ENCODE measurements around the gene OLFM3.

Gene OLFM3

DNA sequence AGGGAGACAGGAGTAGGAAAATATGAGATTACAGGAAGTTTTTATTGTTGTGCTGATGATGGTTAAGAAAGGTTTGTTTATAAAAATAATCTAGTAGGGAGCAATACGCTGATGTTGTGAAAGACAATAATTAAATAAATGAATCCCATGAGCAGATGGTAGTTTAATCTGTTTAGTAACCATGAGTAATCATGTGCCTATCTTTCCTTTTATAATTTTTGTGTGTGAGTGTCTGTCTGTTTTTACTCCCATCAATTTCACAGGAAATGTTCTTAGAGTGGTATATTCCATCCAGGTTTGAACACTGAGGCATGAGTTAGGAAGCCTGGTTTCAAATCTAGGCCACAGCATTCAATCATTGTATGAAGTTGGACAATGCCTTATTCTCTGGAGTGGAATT is 180.5 kb downstream of the OLFM3 start:
- no peak overlapping the region for H3K4me3 ChIP-seq (ENCODE audit: low read length in 2 of 2)
- H3K4me1 ChIP-seq (ENCODE audit: control insufficient read depth, insufficient read depth, low read length): no peaks in the 10 kb centered on the region
- H3K9me3 ChIP-seq (ENCODE audit: control insufficient read depth in 2 of 2, low read length in 2 of 2): no peaks in the 10 kb centered on the region
- no peaks in the 10 kb centered on the region for H3K27me3 ChIP-seq (ENCODE audit: control insufficient read depth in 1 of 2, insufficient read depth in 2 of 2, low read length in 2 of 2)
- no peak overlapping the region for H3K27ac ChIP-seq (ENCODE audit: low read length)
- no peaks in the 10 kb centered on the region for H3K36me3 ChIP-seq (ENCODE audit: control insufficient read depth in 2 of 2, insufficient read depth in 2 of 2, low read length in 2 of 2)
- H3K9ac ChIP-seq (ENCODE audit: low read length in 2 of 2): no peak overlapping the region

DNA sequence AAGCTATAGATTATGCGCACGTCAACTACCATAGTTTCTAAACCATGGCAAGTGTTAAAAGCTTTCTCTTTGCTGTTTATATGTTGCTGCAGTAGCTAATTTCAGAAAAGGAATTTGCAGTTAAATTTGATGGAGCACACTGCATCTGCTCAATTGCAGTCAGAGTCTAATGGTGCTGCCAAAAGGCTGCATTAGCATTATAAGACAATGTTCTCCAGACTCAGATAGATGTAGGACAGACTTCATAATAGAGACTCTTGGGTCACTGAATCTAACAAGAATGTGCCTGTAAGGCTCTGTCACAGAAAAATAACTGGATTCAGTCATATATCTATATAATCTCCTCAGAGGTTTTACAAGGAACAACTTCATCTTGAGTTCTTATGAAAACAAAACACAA is 198.3 kb downstream of the OLFM3 start:
- Histone ChIP-seq H3K4me3 (ENCODE audit: low read length in 2 of 2) (no peak overlapping the region), H3K27ac (ENCODE audit: low read length) (no peak overlapping the region), H3K9me3 (ENCODE audit: control insufficient read depth in 2 of 2, low read length in 2 of 2) (no peaks in the 10 kb centered on the region), H3K4me1 (ENCODE audit: control insufficient read depth, insufficient read depth, low read length) (no peaks in the 10 kb centered on the region), H3K36me3 (ENCODE audit: control insufficient read depth in 2 of 2, insufficient read depth in 2 of 2, low read length in 2 of 2) (no peaks in the 10 kb centered on the region), H3K9ac (ENCODE audit: low read length in 2 of 2) (no peak overlapping the region), H3K27me3 (ENCODE audit: control insufficient read depth in 1 of 2, insufficient read depth in 2 of 2, low read length in 2 of 2) (no peaks in the 10 kb centered on the region)

- H3K27ac ChIP-seq (ENCODE audit: low read length): no peak overlapping the region
- no peaks in the 10 kb centered on the region for H3K27me3 ChIP-seq (ENCODE audit: control insufficient read depth in 1 of 2, insufficient read depth in 2 of 2, low read length in 2 of 2)
- no peaks in the 10 kb centered on the region for H3K4me1 ChIP-seq (ENCODE audit: control insufficient read depth, insufficient read depth, low read length)
- H3K9ac ChIP-seq (ENCODE audit: low read length in 2 of 2): no peak overlapping the region
- no peaks in the 10 kb centered on the region for H3K9me3 ChIP-seq (ENCODE audit: control insufficient read depth in 2 of 2, low read length in 2 of 2)
- H3K4me3 ChIP-seq (ENCODE audit: low read length in 2 of 2): no peak overlapping the region
- H3K36me3 ChIP-seq (ENCODE audit: control insufficient read depth in 2 of 2, insufficient read depth in 2 of 2, low read length in 2 of 2): no peaks in the 10 kb centered on the region
Measured at GRCh38 chr1:101797722-101798121, 199.0 kb downstream of the OLFM3 start.

DNA sequence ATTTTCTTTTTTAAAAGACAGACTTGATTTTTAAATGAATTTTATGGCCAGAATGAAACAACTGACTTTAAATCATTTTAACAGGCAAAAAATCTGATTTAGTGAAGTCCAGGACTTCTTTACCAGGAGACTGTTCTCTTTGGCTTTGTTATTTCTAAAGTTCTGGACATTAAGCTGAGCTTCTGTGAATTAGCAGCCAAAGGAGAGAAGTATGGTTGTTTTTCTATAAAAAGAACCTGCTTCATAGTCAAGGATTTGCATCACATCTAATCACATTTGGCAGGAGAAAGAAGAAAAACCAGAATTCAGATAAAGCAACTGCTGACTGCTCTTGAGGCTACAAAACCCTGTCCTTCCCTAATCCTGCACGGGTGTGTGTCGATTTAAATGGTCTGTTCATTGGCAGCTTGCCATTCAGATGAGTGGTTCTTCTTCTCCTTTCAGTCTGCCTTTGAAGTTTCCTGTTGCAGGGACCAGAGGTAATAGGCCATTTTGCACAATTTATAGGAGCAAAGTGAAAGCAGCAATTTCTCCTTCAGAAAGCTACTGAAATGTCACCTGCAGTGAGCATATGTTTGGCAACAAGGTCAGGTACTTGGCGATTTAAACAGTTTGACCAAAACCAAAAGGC is 215.4 kb downstream of the OLFM3 start:
- H3K4me1 ChIP-seq (ENCODE audit: control insufficient read depth, insufficient read depth, low read length): no peaks in the 10 kb centered on the region
- H3K27ac ChIP-seq (ENCODE audit: low read length): no peak overlapping the region
- no peaks in the 10 kb centered on the region for H3K27me3 ChIP-seq (ENCODE audit: control insufficient read depth in 1 of 2, insufficient read depth in 2 of 2, low read length in 2 of 2)
- H3K9me3 ChIP-seq (ENCODE audit: control insufficient read depth in 2 of 2, low read length in 2 of 2): no peaks in the 10 kb centered on the region
- H3K36me3 ChIP-seq (ENCODE audit: control insufficient read depth in 2 of 2, insufficient read depth in 2 of 2, low read length in 2 of 2): no peaks in the 10 kb centered on the region
- no peak overlapping the region for H3K9ac ChIP-seq (ENCODE audit: low read length in 2 of 2)
- H3K4me3 ChIP-seq (ENCODE audit: low read length in 2 of 2): no peak overlapping the region

GRCh38 chr1:101769520-101769919 is 227.2 kb downstream of the OLFM3 start:
- no peak overlapping the region for H3K4me3 ChIP-seq (ENCODE audit: low read length in 2 of 2)
- H3K27me3 ChIP-seq (ENCODE audit: control insufficient read depth in 1 of 2, insufficient read depth in 2 of 2, low read length in 2 of 2): no peaks in the 10 kb centered on the region
- no peaks in the 10 kb centered on the region for H3K4me1 ChIP-seq (ENCODE audit: control insufficient read depth, insufficient read depth, low read length)
- H3K9ac ChIP-seq (ENCODE audit: low read length in 2 of 2): no peak overlapping the region
- H3K36me3 ChIP-seq (ENCODE audit: control insufficient read depth in 2 of 2, insufficient read depth in 2 of 2, low read length in 2 of 2): no peaks in the 10 kb centered on the region
- H3K27ac ChIP-seq (ENCODE audit: low read length): no peak overlapping the region
- no peaks in the 10 kb centered on the region for H3K9me3 ChIP-seq (ENCODE audit: control insufficient read depth in 2 of 2, low read length in 2 of 2)

DNA sequence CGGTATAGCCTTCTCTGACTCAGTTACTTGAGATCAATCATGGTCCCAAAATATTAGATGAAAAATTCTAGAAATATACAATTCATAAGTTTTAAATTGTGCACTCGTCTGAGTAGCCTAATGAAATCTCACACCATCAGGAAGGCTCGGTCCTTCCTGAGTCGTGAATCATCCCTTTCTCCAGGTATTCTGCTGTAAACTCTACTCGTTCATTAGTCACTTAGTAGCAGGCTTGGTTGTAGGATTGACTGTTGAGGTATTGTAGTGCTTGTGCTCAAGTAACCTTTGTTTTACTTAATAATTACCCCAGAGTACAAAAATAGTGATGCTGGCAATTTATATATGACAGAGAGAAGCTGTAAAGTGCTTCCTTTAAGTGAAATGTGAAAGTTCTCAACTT is 238.7 kb downstream of the OLFM3 start:
- Histone ChIP-seq H3K9ac (ENCODE audit: low read length in 2 of 2) (no peak overlapping the region), H3K4me1 (ENCODE audit: control insufficient read depth, insufficient read depth, low read length) (no peaks in the 10 kb centered on the region), H3K27me3 (ENCODE audit: control insufficient read depth in 1 of 2, insufficient read depth in 2 of 2, low read length in 2 of 2) (no peaks in the 10 kb centered on the region), H3K27ac (ENCODE audit: low read length) (no peak overlapping the region), H3K4me3 (ENCODE audit: low read length in 2 of 2) (no peak overlapping the region), H3K9me3 (ENCODE audit: control insufficient read depth in 2 of 2, low read length in 2 of 2) (no peaks in the 10 kb centered on the region), H3K36me3 (ENCODE audit: control insufficient read depth in 2 of 2, insufficient read depth in 2 of 2, low read length in 2 of 2) (no peaks in the 10 kb centered on the region)

GRCh38 chr1:101756411-101756810 is 240.3 kb downstream of the OLFM3 start:
- H3K27me3 ChIP-seq (ENCODE audit: control insufficient read depth in 1 of 2, insufficient read depth in 2 of 2, low read length in 2 of 2): no peaks in the 10 kb centered on the region
- H3K9me3 ChIP-seq (ENCODE audit: control insufficient read depth in 2 of 2, low read length in 2 of 2): no peaks in the 10 kb centered on the region
- no peaks in the 10 kb centered on the region for H3K36me3 ChIP-seq (ENCODE audit: control insufficient read depth in 2 of 2, insufficient read depth in 2 of 2, low read length in 2 of 2)
- no peaks in the 10 kb centered on the region for H3K4me1 ChIP-seq (ENCODE audit: control insufficient read depth, insufficient read depth, low read length)
- H3K4me3 ChIP-seq (ENCODE audit: low read length in 2 of 2): no peak overlapping the region
- H3K27ac ChIP-seq (ENCODE audit: low read length): no peak overlapping the region
- H3K9ac ChIP-seq (ENCODE audit: low read length in 2 of 2): no peak overlapping the region
